ENCODE data around the gene MRNIP.

MRNIP gene

GRCh38 chr5:179869101-179869500 is 10.5 kb upstream of the MRNIP start:
- no peak for TF ChIP-seq ZFX (IDR thresholded peaks at IDR 0.05; ENCODE audit: borderline replicate concordance)
- TF ChIP-seq CTCF (IDR thresholded peaks at IDR 0.05) = no peak
- no peak overlapping the region for H3K27ac ChIP-seq

GRCh38 chr5:179868541-179868940 is 9.9 kb upstream of the MRNIP start:
- TF ChIP-seq ZFX (IDR thresholded peaks at IDR 0.05; ENCODE audit: borderline replicate concordance) (no peak), CTCF (IDR thresholded peaks at IDR 0.05) (no peak)
- no peak overlapping the region for H3K27ac ChIP-seq

GRCh38 chr5:179867476-179867875 is 8.9 kb upstream of the MRNIP start:
- no peak for TF ChIP-seq ZFX (IDR thresholded peaks at IDR 0.05; ENCODE audit: borderline replicate concordance)
- no peak for TF ChIP-seq CTCF (IDR thresholded peaks at IDR 0.05)
- no peak overlapping the region for H3K27ac ChIP-seq

GRCh38 chr5:179867079-179867465 is 8.5 kb upstream of the MRNIP start:
- TF ChIP-seq ZFX (IDR thresholded peaks at IDR 0.05; ENCODE audit: borderline replicate concordance) = no peak
- TF ChIP-seq CTCF (IDR thresholded peaks at IDR 0.05) = no peak

GRCh38 chr5:179866241-179867078 is 7.8 kb upstream of the MRNIP start:
- H3K27ac ChIP-seq = no peak overlapping the region
- TF ChIP-seq ZFX (IDR thresholded peaks at IDR 0.05; ENCODE audit: borderline replicate concordance) (no peak), CTCF (IDR thresholded peaks at IDR 0.05) (no peak)

More at GRCh38 chr5:179867079-179867465, 8.5 kb upstream of the MRNIP start:
- H3K27ac ChIP-seq = no peak overlapping the region

DNA sequence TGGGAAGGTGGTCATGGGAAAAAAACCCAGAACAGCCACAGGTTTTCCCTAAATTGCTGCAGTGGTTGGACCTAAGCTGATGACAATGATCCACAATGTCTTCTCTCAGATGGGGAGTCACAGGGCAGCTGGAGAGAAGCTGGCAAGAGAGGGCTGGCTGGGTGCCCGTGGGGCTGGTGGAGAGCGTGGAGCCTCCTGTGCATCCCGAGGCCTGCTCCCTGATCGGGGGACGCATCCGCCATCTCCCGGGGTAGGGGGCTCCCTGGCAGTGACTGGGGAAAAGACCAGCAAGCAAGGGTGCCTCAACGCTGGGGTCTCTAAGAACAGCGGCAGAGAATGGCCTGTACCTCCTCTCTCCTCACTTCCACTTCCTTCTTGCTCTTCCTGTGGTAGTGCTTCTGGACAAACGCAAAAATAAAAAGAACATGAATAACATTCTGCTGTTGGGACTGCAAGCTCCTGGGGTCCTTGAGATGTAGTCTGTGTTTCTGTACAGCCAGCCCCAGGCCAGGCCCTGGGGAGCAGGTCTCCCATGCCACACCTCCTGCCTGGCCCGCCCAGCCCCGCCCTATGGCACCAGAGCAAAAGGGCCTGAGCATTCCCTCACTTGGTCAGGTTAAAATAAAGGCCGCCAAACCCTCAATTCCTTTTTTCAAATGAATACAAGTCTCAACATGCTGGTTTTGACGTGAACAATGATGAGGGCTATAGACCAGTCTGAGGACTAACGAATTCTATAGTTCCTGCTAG is 7.0 kb upstream of the MRNIP start:
- H3K27ac ChIP-seq = no peak overlapping the region
- TF ChIP-seq CTCF (IDR thresholded peaks at IDR 0.05) (no peak), ZFX (IDR thresholded peaks at IDR 0.05; ENCODE audit: borderline replicate concordance) (no peak)

GRCh38 chr5:179864686-179865085 is 6.1 kb upstream of the MRNIP start:
- H3K27ac ChIP-seq = no peak overlapping the region
- no peak for TF ChIP-seq ZFX (IDR thresholded peaks at IDR 0.05; ENCODE audit: borderline replicate concordance)
- no peak for TF ChIP-seq CTCF (IDR thresholded peaks at IDR 0.05)
